GM21423 (cell line): ENCODE results near the gene ZNG1A.
"Not testable (repeated sequence)": the region's sequence is repeated elsewhere in the genome, so short reads cannot be mapped to it uniquely, and the experiment has no call there.

Experiments used
- ATAC-seq: cut with Tn5 transposase; IDR thresholded peaks from one replicate; pipeline ENCODE4 v1.9.1; 2021; ENCODE audit warnings: mild to moderate bottlenecking, moderate library complexity; ENCODE audit not compliant: unreplicated experiment

ZNG1A gene

DNA sequence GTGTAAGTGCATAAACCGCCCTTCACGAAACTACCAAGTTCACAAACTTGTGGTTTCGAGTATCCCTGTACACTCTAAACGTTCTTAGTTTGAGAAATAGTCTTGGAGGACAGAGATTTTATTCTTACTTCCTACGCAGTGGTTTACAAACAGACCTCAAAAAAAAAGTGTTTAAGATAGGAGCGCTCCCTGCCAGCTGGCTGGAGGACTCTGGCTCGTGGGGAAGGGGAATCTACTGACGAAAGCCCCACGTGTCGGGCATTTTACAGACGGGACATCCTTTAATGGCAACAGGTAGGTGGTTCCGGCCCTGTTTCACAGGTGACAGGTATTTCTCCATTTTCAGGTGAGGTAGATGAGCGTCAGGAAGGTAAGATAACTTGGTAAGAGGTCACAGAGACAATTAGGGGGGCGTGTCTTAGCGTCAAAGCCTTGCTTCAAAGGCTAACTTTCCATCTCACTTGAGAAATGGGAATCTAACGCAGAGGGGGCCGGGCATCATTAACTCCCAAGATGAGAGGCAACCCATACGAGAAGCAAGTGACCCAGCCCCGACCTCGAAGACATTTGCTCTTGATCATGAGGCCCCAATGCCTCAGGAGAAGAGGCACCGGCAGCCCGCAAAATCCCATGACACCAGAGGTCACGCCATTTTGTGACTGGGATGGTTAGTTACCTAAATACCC is 573 bp downstream of the ZNG1A start:
- ATAC-seq: not testable (repeated sequence)

DNA sequence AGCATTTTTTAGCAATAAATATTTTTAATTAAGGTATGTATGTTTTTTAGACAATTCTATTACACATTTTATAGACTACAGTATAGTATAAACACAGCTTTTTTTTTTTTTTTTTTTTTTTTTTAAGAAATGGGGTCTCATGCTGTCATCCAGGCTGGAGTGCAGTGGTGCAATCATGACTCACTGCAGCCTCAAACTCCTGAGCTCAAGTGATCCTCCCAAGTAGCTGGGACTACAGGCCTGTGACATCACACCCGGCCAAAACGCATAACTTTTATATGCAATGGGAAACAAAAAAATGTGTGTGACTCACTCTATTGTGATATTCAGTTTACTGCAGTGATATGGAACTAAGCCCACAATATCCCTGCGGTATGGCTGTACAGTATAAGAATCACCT is 9.1 kb downstream of the ZNG1A start:
- ATAC-seq: not testable (repeated sequence)

DNA sequence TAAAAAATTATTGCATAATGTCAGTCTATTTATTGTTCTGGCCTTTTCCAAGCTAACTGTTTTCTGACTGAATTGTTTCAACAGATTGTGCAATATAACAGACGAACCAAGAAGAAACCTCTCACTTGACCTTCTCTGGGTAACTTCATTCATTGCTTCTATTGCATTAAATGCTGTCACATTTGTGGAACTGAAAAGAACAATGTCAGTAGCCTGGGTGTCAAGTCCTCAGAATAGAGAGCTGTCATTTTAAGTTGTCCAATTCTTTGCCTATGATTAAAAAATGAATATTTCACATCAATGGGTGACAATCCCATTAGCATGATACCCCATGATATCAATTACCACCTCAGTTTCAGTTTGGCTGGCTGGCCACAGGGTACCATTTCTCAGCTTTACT is 19.0 kb downstream of the ZNG1A start:
- not testable (repeated sequence) for ATAC-seq

DNA sequence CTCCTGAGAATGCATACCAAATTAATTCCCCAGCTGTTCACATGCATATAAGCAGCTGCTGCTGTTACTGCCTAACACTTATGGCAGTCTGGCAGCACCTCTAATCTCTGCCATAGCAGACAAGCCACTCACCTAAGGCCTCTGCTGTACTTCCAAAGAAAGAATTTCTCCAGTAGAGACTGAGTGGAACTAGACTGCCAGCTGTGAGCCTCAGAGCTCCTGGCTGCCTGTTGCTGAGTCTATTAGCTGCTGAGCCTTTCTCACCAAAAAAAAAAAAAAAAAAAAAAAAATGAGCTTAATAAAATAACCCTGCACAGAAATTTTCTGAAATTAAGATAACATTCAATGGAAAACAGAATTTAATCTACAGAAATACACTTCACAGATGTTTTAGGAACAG is 27.7 kb downstream of the ZNG1A start:
- ATAC-seq: not testable (repeated sequence)

DNA sequence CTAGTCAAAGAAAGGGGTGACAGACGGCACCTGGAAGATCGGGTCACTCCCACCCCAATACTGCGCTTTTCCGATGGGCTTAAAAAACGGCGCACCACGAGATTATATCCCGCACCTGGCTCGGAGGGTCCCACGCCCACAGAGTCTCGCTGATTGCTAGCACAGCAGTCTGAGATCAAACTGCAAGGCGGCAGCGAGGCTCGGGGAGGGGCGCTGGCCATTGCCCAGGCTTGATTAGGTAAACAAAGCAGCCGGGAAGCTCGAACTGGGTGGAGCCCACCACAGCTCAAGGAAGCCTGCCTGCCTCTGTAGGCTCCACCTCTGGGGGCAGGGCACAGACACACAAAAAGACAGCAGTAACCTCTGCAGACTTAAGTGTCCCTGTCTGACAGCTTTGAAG is 39.0 kb downstream of the ZNG1A start:
- ATAC-seq: not testable (repeated sequence)

GRCh38 chr9:117995-118467 is 60.8 kb downstream of the ZNG1A start, which contains the start of gene FOXD4:
FOXD4 (minus strand) TSS chr9:118417; CDS start chr9:118119, 298 bp downstream.
- not testable (repeated sequence) for ATAC-seq

DNA sequence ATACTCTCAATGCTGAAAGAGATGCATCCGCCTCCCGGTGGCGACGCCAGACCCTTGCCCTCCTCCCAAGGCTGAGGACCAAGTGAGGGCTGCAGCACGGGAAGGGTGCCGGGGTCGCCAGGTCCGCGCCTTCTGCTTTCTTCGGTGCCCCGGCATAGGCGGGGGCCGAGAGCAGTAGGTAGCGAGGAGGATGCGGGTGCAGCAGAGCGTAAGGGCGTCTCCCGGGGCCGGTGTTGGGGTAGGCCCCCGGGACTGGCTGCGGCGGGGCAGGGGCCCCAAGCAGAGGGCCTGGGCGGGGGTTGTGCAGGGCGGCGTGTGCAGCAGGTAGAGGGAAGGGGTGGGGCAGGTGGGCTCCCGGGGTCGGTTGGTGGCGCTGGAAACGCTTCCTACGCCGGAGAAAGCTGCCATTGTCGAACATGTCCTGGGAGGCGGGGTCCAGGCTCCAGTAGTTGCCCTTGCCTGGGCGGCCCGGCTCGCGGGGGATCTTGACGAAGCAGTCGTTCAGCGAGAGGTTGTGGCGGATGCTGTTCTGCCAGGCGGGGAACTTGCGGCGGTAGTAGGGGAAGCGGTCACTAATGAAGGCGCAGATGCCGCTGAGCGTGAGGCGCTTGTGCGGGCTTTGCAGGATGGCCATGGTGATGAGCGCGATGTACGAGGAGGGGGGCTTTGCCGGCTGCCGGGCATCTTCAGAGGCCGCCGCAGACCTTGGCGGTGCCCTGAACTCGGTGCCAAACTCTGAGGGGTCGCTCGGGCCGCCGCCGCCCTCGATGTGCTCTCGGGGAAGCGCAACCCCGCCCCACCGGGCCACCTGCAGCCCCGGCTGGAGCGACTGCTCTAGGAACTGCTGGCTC is 61.5 kb downstream of the ZNG1A start:
- not testable (repeated sequence) for ATAC-seq

- ATAC-seq: not testable (repeated sequence)
These were observed 62.4 kb downstream of the ZNG1A start for GRCh38 chr9:116239-117077.

DNA sequence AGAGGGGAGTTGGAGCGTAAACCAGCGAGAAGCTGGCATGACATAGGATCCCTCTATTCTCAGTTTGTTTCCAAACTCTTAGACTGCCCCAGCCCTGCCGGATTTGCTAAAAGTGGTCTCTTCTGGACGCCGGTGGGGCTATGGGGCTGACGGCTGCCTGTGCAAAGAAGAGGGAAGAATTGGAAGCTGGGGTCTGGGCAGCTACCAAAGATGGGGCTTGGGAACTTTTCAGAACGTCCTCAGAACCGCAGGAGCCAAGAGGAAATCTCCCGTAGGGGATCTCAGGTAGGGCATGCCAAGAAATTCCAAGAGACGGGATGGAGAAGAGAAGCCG is 63.8 kb downstream of the ZNG1A start:
- not testable (repeated sequence) for ATAC-seq

GRCh38 chr9:114267-115117 is 64.4 kb downstream of the ZNG1A start:
- peak; percentile 21 for ATAC-seq

DNA sequence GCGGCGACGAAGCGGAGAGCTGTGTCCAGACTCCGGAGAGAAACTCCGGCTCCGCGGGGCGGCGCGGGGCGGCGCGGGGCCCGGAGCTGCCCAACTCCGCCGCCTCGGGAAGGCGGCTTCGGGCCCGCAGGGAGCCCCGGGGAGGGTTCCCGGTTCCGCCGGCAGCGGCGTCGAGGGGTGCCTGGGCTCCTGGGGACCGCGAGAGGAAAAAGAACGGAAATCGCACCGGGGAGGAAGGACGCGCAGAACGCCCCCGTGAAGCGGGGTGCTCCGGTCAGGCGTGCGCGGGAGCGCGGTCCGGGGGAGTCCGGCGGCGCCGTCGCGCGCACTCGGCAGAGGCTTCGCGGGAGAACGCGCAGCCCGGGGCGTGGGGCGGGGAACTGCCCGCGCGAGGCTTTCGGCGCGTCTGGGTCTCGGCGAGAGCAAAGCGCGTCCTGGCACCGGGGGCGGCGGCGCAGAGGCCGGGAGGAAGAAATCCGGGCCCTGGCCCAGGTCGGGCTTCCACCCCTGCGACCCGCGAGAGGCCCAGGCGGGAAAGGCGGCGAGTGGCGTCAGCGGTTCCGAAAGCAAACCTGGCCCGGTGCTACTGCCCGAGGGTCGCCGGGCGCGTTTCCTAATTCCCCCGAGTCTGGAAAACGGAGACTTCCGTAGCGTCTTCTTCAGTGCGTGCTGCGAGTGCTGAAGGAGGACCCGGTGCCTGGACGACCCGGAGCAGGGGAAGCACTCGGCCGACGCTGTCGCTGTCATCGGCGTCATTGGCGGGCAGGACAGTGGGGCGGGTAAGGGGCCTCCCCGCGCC is 65.2 kb downstream of the ZNG1A start:
- peak; percentile 61 for ATAC-seq

DNA sequence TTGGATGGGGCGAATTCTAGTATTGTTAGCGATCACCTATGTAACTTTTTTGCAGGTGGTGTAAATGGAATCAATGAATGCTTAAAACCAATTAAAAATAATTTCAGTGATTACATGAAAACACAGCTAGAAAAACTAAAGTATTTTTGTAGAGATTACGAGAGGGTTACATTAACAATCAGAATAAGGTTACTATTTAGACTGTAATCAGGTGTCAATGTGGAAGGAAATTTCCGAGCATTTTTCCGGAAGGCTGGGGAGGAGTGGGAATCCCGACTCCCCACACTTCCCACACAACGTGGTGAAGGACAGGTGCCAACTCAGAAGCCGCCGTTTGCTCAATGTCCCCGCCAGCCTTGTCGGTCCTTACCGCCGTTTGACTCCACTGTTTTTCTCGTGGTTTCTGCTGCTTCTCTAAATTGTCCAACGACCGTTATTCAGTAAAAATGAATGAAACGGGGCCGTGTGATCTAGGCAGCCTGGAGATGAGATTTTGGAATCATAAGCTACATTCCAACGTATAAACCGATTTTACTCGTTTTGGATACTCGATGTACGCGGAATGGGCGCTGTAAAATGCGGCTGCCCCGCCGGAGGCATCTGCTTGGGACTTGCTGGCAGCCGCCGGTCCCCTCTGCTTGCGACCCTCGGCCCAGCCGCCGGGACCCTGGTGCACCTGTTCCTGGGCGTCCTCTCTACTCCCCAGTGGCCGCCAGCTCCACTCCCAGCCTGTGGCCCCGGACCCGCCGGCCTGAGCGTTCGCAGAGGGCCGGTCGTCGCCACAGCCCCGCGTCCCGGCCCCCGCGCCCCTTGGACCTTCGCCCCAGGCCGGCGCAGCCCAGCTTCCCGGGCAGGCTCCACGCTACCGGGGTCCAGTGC is 66.0 kb downstream of the ZNG1A start:
- not testable (repeated sequence) for ATAC-seq

DNA sequence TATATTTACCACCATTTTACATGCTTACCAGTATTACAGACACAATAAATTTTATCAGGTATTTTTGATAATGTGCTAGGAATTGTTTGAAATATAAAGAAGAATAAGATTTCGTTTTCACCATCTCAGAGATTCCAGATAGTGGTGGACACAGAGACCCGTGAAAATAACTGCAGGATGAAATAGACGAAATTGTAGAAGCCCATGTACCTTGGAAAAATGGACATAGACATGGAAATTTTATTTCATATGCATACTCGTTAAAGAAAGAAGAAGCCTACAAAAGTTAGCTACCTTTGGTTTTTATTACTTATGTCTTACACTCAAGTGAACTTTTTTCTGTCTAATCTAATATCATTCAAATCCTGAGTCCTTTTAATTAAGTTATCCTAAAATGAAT is 68.2 kb downstream of the ZNG1A start:
- not testable (repeated sequence) for ATAC-seq

DNA sequence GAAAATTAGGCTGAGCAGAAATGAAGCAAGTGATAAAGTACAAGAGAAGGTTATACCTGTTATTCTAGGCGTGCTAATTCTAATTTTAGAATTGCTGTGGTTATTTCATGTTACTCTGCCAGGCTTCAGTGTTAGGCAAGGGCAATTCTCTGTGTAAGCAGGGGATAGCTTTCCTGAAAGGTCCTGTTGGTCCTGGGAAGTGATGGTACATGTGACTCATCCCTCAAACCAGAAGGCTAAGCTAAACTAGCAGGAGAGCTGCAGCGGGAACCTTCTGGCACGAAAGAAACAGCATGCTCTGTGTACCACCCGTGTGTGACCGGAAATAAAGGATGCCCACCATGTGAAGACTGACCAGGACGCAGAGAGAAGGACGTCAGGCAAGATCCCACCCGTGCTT is 69.3 kb downstream of the ZNG1A start:
- not testable (repeated sequence) for ATAC-seq

DNA sequence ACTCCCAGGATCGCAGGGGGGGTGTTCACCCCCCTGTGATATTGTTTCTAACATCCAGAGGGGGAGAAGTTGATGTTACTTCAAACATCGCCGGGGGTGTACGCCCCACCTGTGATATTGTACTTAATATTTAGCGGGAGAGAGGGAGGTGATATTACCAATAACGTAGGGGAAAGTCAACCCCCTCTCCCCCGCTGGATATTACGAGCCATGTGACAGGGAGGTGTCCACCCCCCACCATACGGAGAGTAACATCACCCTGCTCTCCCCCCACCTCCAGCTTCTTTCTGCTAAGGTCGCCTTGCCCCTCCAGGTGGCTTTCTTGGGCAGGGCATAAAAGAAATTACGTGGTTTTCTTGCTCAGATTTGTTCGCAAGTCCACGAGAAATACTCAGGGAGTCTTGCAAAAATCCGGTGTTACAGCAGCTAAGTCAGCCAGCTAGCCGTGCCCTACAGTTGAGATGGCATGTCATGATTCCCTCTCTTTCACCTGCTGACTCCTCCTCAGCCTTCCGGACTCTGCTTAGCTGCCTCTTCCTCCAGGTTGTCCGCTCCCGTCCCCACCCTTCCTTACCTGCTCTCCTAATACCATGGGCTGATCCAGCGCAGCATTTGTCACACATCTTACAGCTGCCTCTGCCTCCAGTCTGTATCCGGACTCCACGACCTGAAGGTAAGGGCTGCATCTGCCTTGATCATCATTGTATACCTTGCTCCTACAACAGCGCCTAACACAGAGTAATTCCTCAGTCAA is 69.9 kb downstream of the ZNG1A start:
- ATAC-seq: not testable (repeated sequence)

- ATAC-seq: not testable (repeated sequence)
These were observed 72.9 kb downstream of the ZNG1A start for GRCh38 chr9:105991-106390.

- not testable (repeated sequence) for ATAC-seq
These were observed 78.4 kb downstream of the ZNG1A start for GRCh38 chr9:100430-100829.

- not testable (repeated sequence) for ATAC-seq
These were observed 79.0 kb downstream of the ZNG1A start for GRCh38 chr9:99867-100266.
